HepG2 (cell line): ENCODE data around the gene ADCYAP1R1. TPM values are rescaled to one million over a fixed set of nuclear protein-coding genes. Genes with fewer than 3 reads are reported as not detected.

Source experiments
- ATAC-seq: fragments of 200-7000 bp; cut with Tn5 transposase; 3 replicates; pipeline ENCODE4 v1.9.1; 2020; ENCODE audit warnings: mild to moderate bottlenecking, moderate library complexity
- BruUV-seq: library from RNA; stranded (reverse); fragments of 400-500 nt; replicated peaks from 2 replicates; lab custom pipeline; 2021; lab: Mats Ljungman, UMichigan
- CTCF ChIA-PET: fragments of 300-600 bp; formaldehyde crosslinking; extraction: SDS; loops from one replicate; lab custom pipeline; 2021; ENCODE audit warnings: low total read pairs, inconsistent platforms, low intra/inter-chr PET ratio; lab: Yijun Ruan, JAX
- POLR2A ChIA-PET: fragments of 350-600 bp; sonication (Branson Sonifier 250); formaldehyde crosslinking; loops from one replicate; lab custom pipeline; 2020; ENCODE audit warnings: antibody characterized with exemption, inconsistent platforms; lab: Yijun Ruan, JAX
- DNase-seq: peaks from one replicate; pipeline ENCODE4 v3.0.0-alpha.2; 2015; ENCODE audit warnings: low spot score
- FAIRE-seq: peaks from 3 replicates; lab custom pipeline; 2011; peaks lifted over from hg19 to GRCh38; lab: Jason Lieb, UNC
- H2AFZ ChIP-seq: one replicate; pipeline ENCODE4 v1.6.1; 2011; ENCODE audit warnings: low read length, inconsistent platforms
- H3K27ac ChIP-seq: fragments of 300-600 bp; 3 replicates; pipeline ENCODE4 v1.8.0; 2011; ENCODE audit warnings: mixed run types, mild to moderate bottlenecking, mixed read lengths, low read length, inconsistent platforms; ENCODE audit not compliant: insufficient read depth; ENCODE audit errors: extremely low read length
- H3K27me3 ChIP-seq, 2 experiments: fragments of 200-600 bp in 1 of 2; 2 replicates in 1 of 2; 3 replicates in 1 of 2; pipeline versions ENCODE4 v1.6.0 to v1.8.0; 2011; ENCODE audit warnings: low read length in 2 of 2, mild to moderate bottlenecking in 2 of 2, moderate library complexity in 2 of 2, inconsistent platforms in 1 of 2; ENCODE audit not compliant: insufficient read depth in 2 of 2, control insufficient read depth in 1 of 2
- H3K36me3 ChIP-seq, 2 experiments: fragments of 200-600 bp in 1 of 2; replicated peaks in 1 of 2; 2 replicates in 1 of 2; 3 replicates in 1 of 2; pipeline versions ENCODE4 v1.5.1 to v1.8.0; 2011; ENCODE audit warnings: low read length in 2 of 2, inconsistent platforms in 1 of 2; ENCODE audit not compliant: insufficient read depth in 2 of 2, control insufficient read depth in 1 of 2
- H3K4me1 ChIP-seq: 2 replicates; pipeline ENCODE4 v1.5.1; 2012; ENCODE audit warnings: low read length, inconsistent platforms; ENCODE audit not compliant: insufficient read depth
- H3K4me2 ChIP-seq: 2 replicates; pipeline ENCODE4 v1.6.0; 2011; ENCODE audit warnings: low read depth, low read length, inconsistent platforms
- H3K4me3 ChIP-seq, 3 experiments: fragments of 200-600 bp in 1 of 3; sonication (generic), shearing (Covaris generic) in 1 of 3; replicated peaks in 1 of 3; 2 replicates each; pipeline ENCODE4 v1.5.1; 2011 to 2016; ENCODE audit warnings: low read length in 3 of 3, inconsistent platforms in 2 of 3, low read depth in 2 of 3, mild to moderate bottlenecking in 2 of 3, control low read depth in 1 of 3, mixed read lengths in 1 of 3; ENCODE audit not compliant: insufficient read depth in 1 of 3
- H3K79me2 ChIP-seq: one replicate; pipeline ENCODE4 v1.6.1; 2011; ENCODE audit warnings: low read length, inconsistent platforms; ENCODE audit not compliant: insufficient read depth
- H3K9ac ChIP-seq: 2 replicates; pipeline ENCODE4 v1.6.0; 2011; ENCODE audit warnings: mild to moderate bottlenecking, low read depth, low read length, inconsistent platforms; ENCODE audit not compliant: insufficient read depth
- H3K9me3 ChIP-seq: 2 replicates; pipeline ENCODE4 v1.5.1; 2012; ENCODE audit warnings: mild to moderate bottlenecking, low read length
- H4K20me1 ChIP-seq: 2 replicates; pipeline ENCODE4 v1.6.0; 2011; ENCODE audit warnings: inconsistent platforms, mild to moderate bottlenecking, low read length, moderate library complexity; ENCODE audit not compliant: insufficient read depth
- BRD4 ChIP-seq: sonication (generic); formaldehyde crosslinking; IDR thresholded peaks from 2 replicates; pipeline ENCODE4 v1.4.0; 2020; ENCODE audit warnings: missing genetic modification reagents
- CREB3 ChIP-seq: sonication (generic); formaldehyde crosslinking; IDR thresholded peaks from 2 replicates; pipeline ENCODE4 v1.5.0; 2020; ENCODE audit warnings: missing genetic modification reagents
- JUNB ChIP-seq: sonication (generic); formaldehyde crosslinking; IDR thresholded peaks from 2 replicates; pipeline ENCODE4 v1.8.0; 2022; ENCODE audit warnings: missing genetic modification reagents, mild to moderate bottlenecking, borderline replicate concordance
- LCORL ChIP-seq, 2 experiments: fragments of 450-650 bp in 1 of 2; sonication (generic) in 1 of 2; formaldehyde crosslinking in 1 of 2; IDR thresholded peaks; 2 replicates each; pipeline versions ENCODE4 v1.5.0 to v1.6.1; 2017 to 2020; ENCODE audit warnings: antibody characterized with exemption in 1 of 2, missing genetic modification reagents in 1 of 2
- MYC ChIP-seq: sonication (generic); formaldehyde crosslinking; IDR thresholded peaks from 2 replicates; pipeline ENCODE4 v1.9.0; 2021; ENCODE audit warnings: missing genetic modification reagents, borderline replicate concordance
- ZBTB39 ChIP-seq: sonication (generic); formaldehyde crosslinking; IDR thresholded peaks from 2 replicates; pipeline ENCODE4 v1.5.0; 2020; ENCODE audit warnings: missing genetic modification reagents
- ZNF10 ChIP-seq: sonication (generic); formaldehyde crosslinking; IDR thresholded peaks from 2 replicates; pipeline ENCODE4 v1.4.0; 2020; ENCODE audit warnings: mild to moderate bottlenecking, low read depth, missing genetic modification reagents, borderline replicate concordance
- ZNF296 ChIP-seq: sonication (generic); formaldehyde crosslinking; conservative IDR thresholded peaks from 2 replicates; pipeline ENCODE4 v1.5.0; 2020; ENCODE audit warnings: mild to moderate bottlenecking, missing genetic modification reagents
- ZNF30 ChIP-seq: sonication (generic); formaldehyde crosslinking; IDR thresholded peaks from 2 replicates; pipeline ENCODE4 v1.5.0; 2020; ENCODE audit warnings: mild to moderate bottlenecking, missing genetic modification reagents
- ZSCAN5A ChIP-seq: sonication (generic); formaldehyde crosslinking; IDR thresholded peaks from 2 replicates; pipeline ENCODE4 v1.8.0; 2022; ENCODE audit warnings: mild to moderate bottlenecking, missing genetic modification reagents, borderline replicate concordance
- WGBS: methylation state at CpG from one replicate; pipeline ENCODE4 v1.1.6; 2017; ENCODE audit warnings: low lambda C conversion rate; 5-methylcytosine and 5-hydroxymethylcytosine counted together
- in situ Hi-C: cut with HindIII; loops from 2 replicates; pipeline ENCODE4 v1.10.0; 2017; ENCODE audit warnings: low pct_unique_long_range_greater_than_20kb; ENCODE audit not compliant: extremely low pct_ligation_motif_present
- intact Hi-C: fragments of 100-400 bp; cut with micrococcal nuclease; formaldehyde crosslinking; loops from one replicate; pipeline ENCODE4 v1.10.0; 2022; ENCODE audit not compliant: unreplicated experiment
- polyA plus RNA-seq, 8 experiments: library from polyadenylated mRNA; depleted of rRNA in 3 of 8; stranded (reverse) in 7 of 8; unstranded in 1 of 8; fragments of >200 nt; fragmentation: Illumina TruSeq in 4 of 8; extraction: Trizol in 4 of 8; gene quantifications; 2 replicates each; pipeline versions ENCODE4 v1.2.1 to v1.2.3, GENCODE V29; 2011 to 2016; ENCODE audit warnings: low read depth in 4 of 8, missing spikeins in 1 of 8, mixed read lengths in 1 of 8; ENCODE audit not compliant: insufficient read depth in 1 of 8
- total RNA-seq, 5 experiments: library from RNA; depleted of rRNA; stranded (reverse); fragments of >200 nt; fragmentation: Illumina TruSeq; extraction: Trizol; gene quantifications; 2 replicates each; pipeline ENCODE4 v1.2.3, GENCODE V29; 2016; ENCODE audit warnings: low read depth in 1 of 5
- TF ChIP-seq, protein P1 (sequence below): fragments of 450-650 bp; IDR thresholded peaks from 2 replicates; pipeline ENCODE4 v1.6.1; 2016
- TF ChIP-seq, protein P2 (sequence below), 2 experiments: fragments of 450-650 bp in 1 of 2; sonication (generic) in 1 of 2; formaldehyde crosslinking; IDR thresholded peaks; 2 replicates each; pipeline versions ENCODE4 v1.5.0 to v1.8.0; 2020 to 2022; ENCODE audit warnings: mild to moderate bottlenecking in 1 of 2, missing genetic modification reagents in 1 of 2

ADCYAP1R1 gene
- total and polyA plus RNA-seq, 2 of the 13 experiments (the other 11 are each of a cell fraction or from before 2014, with no cell fraction given), result not detected

DNA sequence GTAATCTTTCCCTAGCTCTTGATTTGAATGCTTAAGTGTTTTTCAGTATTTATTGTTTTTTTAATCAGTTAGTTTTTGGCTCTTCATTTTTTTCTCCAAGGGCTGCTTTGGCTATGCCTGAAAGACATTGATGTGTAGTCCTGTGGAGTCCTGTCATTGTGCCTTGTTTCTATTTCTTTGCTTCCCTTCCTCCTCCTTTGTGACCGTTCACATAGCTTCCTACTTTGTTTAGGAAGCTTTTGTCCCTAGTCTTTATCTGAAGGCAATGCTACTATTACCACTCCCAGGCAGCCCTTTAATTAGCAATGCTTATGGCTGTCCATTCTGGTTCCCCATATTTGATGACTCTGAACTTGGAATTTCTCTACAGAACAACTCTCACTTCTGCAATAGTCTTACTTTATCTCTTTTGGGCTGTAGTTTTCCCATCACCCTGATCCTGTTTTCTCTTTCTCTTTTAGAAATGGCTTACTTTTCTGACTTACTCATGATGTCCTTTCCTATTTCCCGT lies 39.9 kb downstream of the ADCYAP1R1 start:
- H3K4me1 ChIP-seq, result no peaks in the 10 kb centered on the region
- CTCF ChIA-PET, result no interaction called here
- in situ Hi-C loops, result no loop called here
- H3K9me3 ChIP-seq, result no peaks in the 10 kb centered on the region
- POLR2A ChIA-PET, result no interaction called here
- 3% methylated on average over 2 of the region's 2 CpGs for WGBS
- H3K9ac ChIP-seq, result no peak overlapping the region
- H3K27ac ChIP-seq, result no peak overlapping the region
- TF ChIP-seq ZSCAN5A (CRISPR knock-in tag) (no peak), CREB3 (CRISPR knock-in tag) (no peak), LCORL (IDR thresholded peaks at IDR 0.05) (no peak), LCORL (CRISPR knock-in tag; IDR thresholded peaks at IDR 0.05) (no peak), ZNF296 (CRISPR knock-in tag) (no peak), ZNF10 (no peak), ZNF30 (no peak), BRD4 (no peak), ZBTB39 (CRISPR knock-in tag) (no peak), JUNB (CRISPR knock-in tag) (no peak), MYC (no peak)
- TF ChIP-seq, protein P1, sequence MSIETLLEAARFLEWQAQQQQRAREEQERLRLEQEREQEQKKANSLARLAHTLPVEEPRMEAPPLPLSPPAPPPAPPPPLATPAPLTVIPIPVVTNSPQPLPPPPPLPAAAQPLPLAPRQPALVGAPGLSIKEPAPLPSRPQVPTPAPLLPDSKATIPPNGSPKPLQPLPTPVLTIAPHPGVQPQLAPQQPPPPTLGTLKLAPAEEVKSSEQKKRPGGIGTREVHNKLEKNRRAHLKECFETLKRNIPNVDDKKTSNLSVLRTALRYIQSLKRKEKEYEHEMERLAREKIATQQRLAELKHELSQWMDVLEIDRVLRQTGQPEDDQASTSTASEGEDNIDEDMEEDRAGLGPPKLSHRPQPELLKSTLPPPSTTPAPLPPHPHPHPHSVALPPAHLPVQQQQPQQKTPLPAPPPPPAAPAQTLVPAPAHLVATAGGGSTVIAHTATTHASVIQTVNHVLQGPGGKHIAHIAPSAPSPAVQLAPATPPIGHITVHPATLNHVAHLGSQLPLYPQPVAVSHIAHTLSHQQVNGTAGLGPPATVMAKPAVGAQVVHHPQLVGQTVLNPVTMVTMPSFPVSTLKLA, result no peak
- TF ChIP-seq, protein P2, sequence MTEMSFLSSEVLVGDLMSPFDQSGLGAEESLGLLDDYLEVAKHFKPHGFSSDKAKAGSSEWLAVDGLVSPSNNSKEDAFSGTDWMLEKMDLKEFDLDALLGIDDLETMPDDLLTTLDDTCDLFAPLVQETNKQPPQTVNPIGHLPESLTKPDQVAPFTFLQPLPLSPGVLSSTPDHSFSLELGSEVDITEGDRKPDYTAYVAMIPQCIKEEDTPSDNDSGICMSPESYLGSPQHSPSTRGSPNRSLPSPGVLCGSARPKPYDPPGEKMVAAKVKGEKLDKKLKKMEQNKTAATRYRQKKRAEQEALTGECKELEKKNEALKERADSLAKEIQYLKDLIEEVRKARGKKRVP (CRISPR knock-in tag; IDR thresholded peaks at IDR 0.05), result no peak
- H3K79me2 ChIP-seq, result no peaks in the 10 kb centered on the region
- H3K36me3 ChIP-seq, result no peaks in the 10 kb centered on the region
- DNase-seq (no peak), FAIRE-seq (no peak), ATAC-seq (no peak)
- intact Hi-C loops, result no loop called here
- no peak overlapping the region for H2AFZ ChIP-seq
- no TSS peak for BruUV-seq
- peaks cover 2 to 7% of the 10 kb centered on the region in 2 experiments; a peak in 3 of 5 replicates for H3K27me3 ChIP-seq
- no peaks in the 10 kb centered on the region for H4K20me1 ChIP-seq
- H3K4me3 ChIP-seq, result no peak overlapping the region
- no peak overlapping the region for H3K4me2 ChIP-seq
